ENCODE results near the gene STIP1. TPM values are rescaled to one million over a fixed set of nuclear protein-coding genes. Genes with fewer than 3 reads are reported as not detected.

The STIP1 gene
- total RNA-seq, 1 experiment from 2014 or later = 171 TPM

GRCh38 chr11:64253043-64253442 lies 67.1 kb downstream of the STIP1 start:
- Mint-ChIP-seq H3K27ac (ENCODE audit: low read depth, unreplicated experiment) (no peak overlapping the region), H3K36me3 (ENCODE audit: insufficient read depth, unreplicated experiment) (peaks cover 5% of the 10 kb centered on the region), H3K27me3 (ENCODE audit: insufficient read depth, unreplicated experiment) (no peaks in the 10 kb centered on the region), H3K9me3 (ENCODE audit: unreplicated experiment) (no peaks in the 10 kb centered on the region), H3K4me1 (ENCODE audit: insufficient read depth, unreplicated experiment) (peaks cover 6% of the 10 kb centered on the region), H3K4me3 (ENCODE audit: unreplicated experiment) (no peak overlapping the region)
- no peak for DNase-seq (ENCODE audit: unreplicated experiment)
- ChIA-PET POLR2A (interaction anchor here (0.8 to 2.5 kb wide), 5 partner anchors 14 to 52 kb away, joined by 5 to 53 read pairs (median 8); partner anchors contain the start of genes BAD, ESRRA and GPR137), CTCF (interaction anchor here (0.6 to 4.5 kb wide), 4 partner anchors 12 to 99 kb away, joined by 3 to 65 read pairs (median 20); partner anchors contain the start of gene CATSPERZ)
- no peak for TF ChIP-seq CTCF (IDR thresholded peaks at IDR 0.05; ENCODE audit: unreplicated experiment)
- intact Hi-C loops (cut with micrococcal nuclease) = loop anchor here (2.0 to 5.0 kb wide), 4 partner anchors 34 to 104 kb away; partner anchors contain the start of genes CATSPERZ, GPR137 and RPS6KA4
- BruUV-seq (replicated peaks) = no TSS peak

- ChIA-PET CTCF (interaction anchor here (0.8 to 2.5 kb wide), 5 partner anchors 11 to 50 kb away, joined by 3 to 7 read pairs (median 4); no protein-coding TSS in a partner anchor), POLR2A (interaction anchor here (0.7 to 1.3 kb wide), 2 partner anchors 16 to 43 kb away, joined by 3 read pairs; no protein-coding TSS in a partner anchor)
- no peak overlapping the region for H3K27ac Mint-ChIP-seq (ENCODE audit: low read depth, unreplicated experiment)
- H3K36me3 Mint-ChIP-seq (ENCODE audit: insufficient read depth, unreplicated experiment) = peaks cover 9% of the 10 kb centered on the region
- no peak overlapping the region for H3K4me3 Mint-ChIP-seq (ENCODE audit: unreplicated experiment)
- no peaks in the 10 kb centered on the region for H3K27me3 Mint-ChIP-seq (ENCODE audit: insufficient read depth, unreplicated experiment)
- intact Hi-C loops (cut with micrococcal nuclease) = loop anchor here (2.0 to 5.0 kb wide), 4 partner anchors 34 to 104 kb away; partner anchors contain the start of genes CATSPERZ, GPR137 and RPS6KA4
- BruUV-seq (replicated peaks) = no TSS peak
- H3K4me1 Mint-ChIP-seq (ENCODE audit: insufficient read depth, unreplicated experiment) = peaks cover 6% of the 10 kb centered on the region
- no peaks in the 10 kb centered on the region for H3K9me3 Mint-ChIP-seq (ENCODE audit: unreplicated experiment)
- no peak for DNase-seq (ENCODE audit: unreplicated experiment)
- no peak for TF ChIP-seq CTCF (IDR thresholded peaks at IDR 0.05; ENCODE audit: unreplicated experiment)
Measured at GRCh38 chr11:64253481-64253880, 67.5 kb downstream of the STIP1 start.

Other genes starting within 250 kb of the STIP1 start
- gene NAA40, start 247.2 kb upstream of the STIP1 start, total RNA-seq (2022) = 11.7 and 13.4 TPM in 2 replicates
- 461 and 466 TPM in 2 replicates for gene COX8A, start 211.6 kb upstream of the STIP1 start, total RNA-seq (2022)
- 50.9 and 56.0 TPM in 2 replicates for gene OTUB1, start 199.7 kb upstream of the STIP1 start, total RNA-seq (2022)
- 2.7 and 7.0 TPM in 2 replicates for gene FLRT1, start 150.2 kb upstream of the STIP1 start, total RNA-seq (2022)
- gene MACROD1, start 20.1 kb upstream of the STIP1 start, total RNA-seq (2022) = 15.1 and 15.7 TPM in 2 replicates
- gene FERMT3, start 20.6 kb downstream of the STIP1 start, total RNA-seq (2022) = 0.44 and 1.0 TPM in 2 replicates
- 27.0 and 31.3 TPM in 2 replicates for gene TRPT1, start 40.0 kb downstream of the STIP1 start, total RNA-seq (2022)
- gene NUDT22, start 40.1 kb downstream of the STIP1 start, total RNA-seq (2022) = 51.0 and 73.6 TPM in 2 replicates
- 19.5 and 27.0 TPM in 2 replicates for gene DNAJC4, start 44.4 kb downstream of the STIP1 start, total RNA-seq (2022)
- 46.0 and 60.3 TPM in 2 replicates for gene VEGFB, start 48.4 kb downstream of the STIP1 start, total RNA-seq (2022)
- gene FKBP2, start 54.9 kb downstream of the STIP1 start, total RNA-seq (2022) = 84.7 and 86.0 TPM in 2 replicates
- gene PPP1R14B, start 60.8 kb downstream of the STIP1 start, total RNA-seq (2022) = 583 and 684 TPM in 2 replicates
- gene PLCB3, start 65.4 kb downstream of the STIP1 start, total RNA-seq (2022) = 34.6 and 39.0 TPM in 2 replicates
- 67.4 and 79.7 TPM in 2 replicates for gene BAD, start 98.5 kb downstream of the STIP1 start, total RNA-seq (2022)
- 36.0 and 49.5 TPM in 2 replicates for gene GPR137, start 99.7 kb downstream of the STIP1 start, total RNA-seq (2022)
- not detected in 2 replicates for gene KCNK4, start 105.1 kb downstream of the STIP1 start, total RNA-seq (2022)
- 0.68 TPM in 1 of 2 replicates, not detected in the other for gene CATSPERZ, start 114.2 kb downstream of the STIP1 start, total RNA-seq (2022)
- 52.0 and 63.4 TPM in 2 replicates for gene ESRRA, start 119.4 kb downstream of the STIP1 start, total RNA-seq (2022)
- 284 and 354 TPM in 2 replicates for gene TRMT112, start 131.4 kb downstream of the STIP1 start, total RNA-seq (2022)
- gene PRDX5, start 131.9 kb downstream of the STIP1 start, total RNA-seq (2022) = 274 and 302 TPM in 2 replicates
- 4.2 and 6.0 TPM in 2 replicates for gene CCDC88B, start 154.0 kb downstream of the STIP1 start, total RNA-seq (2022)
- gene RPS6KA4, start 173.0 kb downstream of the STIP1 start, total RNA-seq (2022) = 42.5 and 46.5 TPM in 2 replicates

All from MCF 10A (cell line).